Astrocyte of the spinal cord (primary cell): ENCODE measurements around the gene HDAC4.

Source experiments
- DNase-seq: peaks from one replicate; pipeline ENCODE4 v3.0.0; 2011; ENCODE audit warnings: low read depth, low spot score
- H3K4me3 ChIP-seq: 2 replicates; pipeline ENCODE4 v1.5.1; 2011; ENCODE audit warnings: low read depth, mild to moderate bottlenecking, low read length, moderate library complexity
- in situ Hi-C: cut with HindIII; loops from 2 replicates; pipeline ENCODE4 v1.10.0; 2017; ENCODE audit warnings: low sequenced_read_pairs
- TF ChIP-seq, protein P1 (sequence below): IDR thresholded peaks from 2 replicates; pipeline ENCODE4 v1.5.1; 2012; ENCODE audit warnings: low read depth, mild to moderate bottlenecking, low read length, inconsistent platforms

HDAC4 gene

DNA sequence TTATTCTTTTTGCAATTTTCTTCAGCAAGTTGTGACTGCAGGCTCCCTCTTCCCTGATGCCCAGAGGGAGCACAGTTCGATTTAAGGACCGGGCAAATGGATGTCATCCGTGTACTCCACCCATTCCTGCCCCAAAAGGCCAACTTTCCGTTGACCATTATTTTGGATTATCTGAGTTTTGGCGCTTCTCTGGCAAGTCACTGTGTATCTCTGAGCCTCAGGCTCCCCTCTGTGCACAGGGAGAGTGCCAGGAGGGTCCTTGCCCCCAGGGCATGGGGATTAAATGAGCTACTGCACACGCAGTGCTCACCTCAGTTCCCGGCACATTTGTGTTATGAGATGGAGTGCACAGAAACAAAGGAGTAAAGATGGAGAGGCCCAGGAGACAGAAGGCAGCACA is 41.4 kb upstream of the HDAC4 start:
- in situ Hi-C loops: no loop called here
- no peak for DNase-seq
- H3K4me3 ChIP-seq: no peak overlapping the region
- TF ChIP-seq, protein P1, sequence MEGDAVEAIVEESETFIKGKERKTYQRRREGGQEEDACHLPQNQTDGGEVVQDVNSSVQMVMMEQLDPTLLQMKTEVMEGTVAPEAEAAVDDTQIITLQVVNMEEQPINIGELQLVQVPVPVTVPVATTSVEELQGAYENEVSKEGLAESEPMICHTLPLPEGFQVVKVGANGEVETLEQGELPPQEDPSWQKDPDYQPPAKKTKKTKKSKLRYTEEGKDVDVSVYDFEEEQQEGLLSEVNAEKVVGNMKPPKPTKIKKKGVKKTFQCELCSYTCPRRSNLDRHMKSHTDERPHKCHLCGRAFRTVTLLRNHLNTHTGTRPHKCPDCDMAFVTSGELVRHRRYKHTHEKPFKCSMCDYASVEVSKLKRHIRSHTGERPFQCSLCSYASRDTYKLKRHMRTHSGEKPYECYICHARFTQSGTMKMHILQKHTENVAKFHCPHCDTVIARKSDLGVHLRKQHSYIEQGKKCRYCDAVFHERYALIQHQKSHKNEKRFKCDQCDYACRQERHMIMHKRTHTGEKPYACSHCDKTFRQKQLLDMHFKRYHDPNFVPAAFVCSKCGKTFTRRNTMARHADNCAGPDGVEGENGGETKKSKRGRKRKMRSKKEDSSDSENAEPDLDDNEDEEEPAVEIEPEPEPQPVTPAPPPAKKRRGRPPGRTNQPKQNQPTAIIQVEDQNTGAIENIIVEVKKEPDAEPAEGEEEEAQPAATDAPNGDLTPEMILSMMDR: no peak

DNA sequence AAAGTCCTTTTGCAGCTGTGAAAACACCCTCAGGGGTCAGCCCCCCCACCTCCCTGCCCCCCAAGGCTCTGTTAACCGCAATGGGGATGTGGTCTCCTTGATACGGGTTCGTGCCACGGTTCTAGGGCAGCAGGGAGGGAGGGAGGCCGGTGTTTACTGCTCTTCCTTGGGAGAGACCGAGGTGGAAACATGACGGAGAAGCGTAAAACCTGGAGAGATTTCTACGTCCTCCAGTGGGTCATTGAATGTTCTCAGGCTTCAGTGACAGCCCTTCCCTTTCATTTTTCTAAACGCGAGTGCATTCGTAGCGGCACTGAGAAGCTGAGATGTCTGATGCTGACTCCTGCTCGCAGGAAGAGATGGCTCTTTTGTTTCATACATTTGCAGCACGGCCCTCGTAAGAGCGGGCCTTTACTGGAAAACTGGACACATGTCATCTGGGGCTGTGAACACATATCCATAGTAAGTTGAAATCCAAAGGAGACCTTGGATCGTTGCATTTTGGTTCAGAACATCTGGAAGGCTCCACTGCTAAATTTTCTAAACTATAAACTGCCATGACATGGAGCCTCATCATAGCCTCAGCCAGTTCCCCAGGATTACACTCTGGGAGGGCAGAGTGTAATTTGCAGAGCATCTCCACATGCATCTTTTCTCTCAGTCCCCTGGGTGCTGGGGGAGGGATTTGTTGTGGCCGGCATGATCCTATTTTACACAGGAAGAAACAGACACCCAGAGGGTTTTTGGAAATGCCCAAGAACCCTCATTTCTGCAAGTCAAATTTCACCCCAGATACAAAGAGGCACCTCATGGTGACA is 40.6 kb upstream of the HDAC4 start:
- peak; percentile 63 for DNase-seq
- TF ChIP-seq, protein P1: no peak
- H3K4me3 ChIP-seq: peak overlapping the region; percentile 10
- in situ Hi-C loops: no loop called here

DNA sequence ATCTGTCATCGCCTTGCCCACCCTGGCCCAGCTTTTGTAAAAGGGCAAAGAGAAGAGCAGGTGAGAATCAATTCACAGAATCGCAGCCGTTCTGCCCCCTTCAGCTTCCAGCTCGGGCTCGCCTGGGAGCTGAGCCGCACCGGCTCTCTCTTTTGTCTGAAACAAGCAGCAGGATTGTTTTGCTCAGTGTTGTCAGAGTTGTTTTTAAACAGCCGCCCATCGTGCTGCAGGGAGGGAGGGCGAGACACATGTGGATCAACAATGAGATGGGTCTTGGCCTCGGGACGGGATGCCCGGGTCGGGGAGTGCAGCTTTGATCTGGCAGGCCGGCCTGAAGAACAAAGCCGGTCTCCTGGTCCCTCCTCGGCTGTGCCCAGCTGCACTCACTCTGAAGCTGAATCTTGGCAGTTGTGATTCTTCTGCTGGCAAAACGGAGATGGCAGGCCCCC is 39.7 kb upstream of the HDAC4 start:
- peak; percentile 31 for DNase-seq
- H3K4me3 ChIP-seq: peak overlapping the region; percentile 10
- in situ Hi-C loops: no loop called here
- TF ChIP-seq, protein P1: no peak

- no peak for DNase-seq
- H3K4me3 ChIP-seq: no peak overlapping the region
- TF ChIP-seq, protein P1: no peak
- in situ Hi-C loops: no loop called here
These were observed 39.0 kb upstream of the HDAC4 start for GRCh38 chr2:239439754-239440315.

- TF ChIP-seq, protein P1: no peak
- DNase-seq: no peak
- in situ Hi-C loops: no loop called here
- no peak overlapping the region for H3K4me3 ChIP-seq
These were observed 38.4 kb upstream of the HDAC4 start for GRCh38 chr2:239438995-239439753.

DNA sequence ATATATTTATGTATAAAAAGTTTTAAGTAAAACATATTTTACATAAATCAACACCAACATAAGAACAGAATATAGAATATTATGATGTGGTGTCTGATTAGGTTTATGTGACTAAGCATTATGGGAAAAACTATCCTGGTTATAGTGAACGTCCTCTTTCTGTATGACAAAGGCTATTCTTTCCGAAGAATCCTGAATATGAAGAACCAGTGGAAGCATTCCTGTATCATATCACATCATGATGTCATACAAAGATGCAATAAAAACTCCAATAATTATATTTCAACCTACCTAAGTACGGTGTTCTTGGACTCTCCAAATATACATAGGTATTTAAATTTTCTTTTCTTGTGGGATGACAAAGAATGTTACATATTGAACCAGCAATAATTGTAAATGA is 37.5 kb upstream of the HDAC4 start:
- in situ Hi-C loops: no loop called here
- no peak for DNase-seq
- TF ChIP-seq, protein P1: no peak
- no peak overlapping the region for H3K4me3 ChIP-seq
